AG09309 (cell line): Measurements from ENCODE around the gene MRPL43.
"Not testable (repeated sequence)": the region's sequence is repeated elsewhere in the genome, so short reads cannot be mapped to it uniquely, and the experiment has no call there.

ENCODE experiments used
- DNase-seq: peaks from one replicate; pipeline ENCODE4 v3.0.0-alpha.2; 2010; ENCODE audit warnings: low read depth
- H3K4me3 ChIP-seq: 2 replicates; pipeline ENCODE4 v1.5.1; 2011; ENCODE audit warnings: mild to moderate bottlenecking, low read depth, low read length, moderate library complexity; ENCODE audit not compliant: control insufficient read depth
- CTCF ChIP-seq: IDR thresholded peaks from 2 replicates; pipeline ENCODE4 v1.5.1; 2011; ENCODE audit warnings: mild to moderate bottlenecking, low read depth, low read length, inconsistent platforms; ENCODE audit not compliant: insufficient read depth, control insufficient read depth; ENCODE audit errors: missing control alignments

The MRPL43 gene

DNA sequence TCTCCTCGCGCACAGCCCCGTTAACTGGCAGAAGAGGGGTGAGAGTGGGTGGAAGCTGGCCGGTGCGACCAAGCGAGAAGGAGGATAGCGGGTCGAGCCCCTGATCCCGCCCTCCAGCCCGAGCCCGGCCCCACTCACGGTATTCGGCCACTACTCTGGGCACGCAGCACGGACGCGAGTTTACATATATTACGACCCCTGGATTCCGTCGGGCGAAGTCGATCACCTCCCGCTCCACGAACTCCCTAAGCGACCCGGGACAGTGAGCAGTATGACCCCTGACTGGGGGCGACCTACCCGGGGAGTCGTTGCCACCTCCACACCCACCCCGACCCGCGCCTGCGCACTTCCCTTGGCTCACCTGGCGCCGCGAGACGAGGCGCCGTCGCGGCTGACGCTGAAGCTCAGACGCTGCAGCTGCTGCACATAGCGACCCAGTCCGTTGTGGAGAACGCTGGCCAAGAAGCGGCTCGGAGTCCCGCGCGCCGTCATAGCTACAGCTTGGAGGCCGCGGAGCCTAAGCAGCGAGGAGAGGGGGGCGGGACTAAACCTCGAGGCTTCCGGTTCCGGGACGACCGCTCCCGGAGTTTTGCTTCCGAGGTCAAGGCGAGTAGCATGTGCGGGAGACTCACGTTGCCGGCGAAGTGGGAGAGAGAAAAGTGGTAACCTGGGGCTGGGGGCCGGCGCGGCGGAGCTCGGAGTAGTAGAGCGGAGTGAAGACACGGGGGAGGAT lies at the start of gene MRPL43, which contains the start of gene TWNK:
TSS of gene MRPL43 (minus strand) at position 546 of the 733 bp plus-strand sequence. CDS start at position 492, 54 bp downstream.
TSS of gene TWNK (plus strand) at position 592 of the 733 bp plus-strand sequence. CDS start 668 bp downstream, outside the sequence.
- TF ChIP-seq CTCF = no peak
- H3K4me3 ChIP-seq = peak within 1 kb of the TSS; percentile 88
- no peak for DNase-seq

GRCh38 chr10:101036726-101037125 lies 49.4 kb upstream of the MRPL43 start:
- H3K4me3 ChIP-seq = no peak overlapping the region
- TF ChIP-seq CTCF = no peak
- DNase-seq = no peak

- no peak for TF ChIP-seq CTCF
- H3K4me3 ChIP-seq = no peak overlapping the region
- DNase-seq = no peak
Measured at GRCh38 chr10:101035916-101036702, 48.8 kb upstream of the MRPL43 start.

GRCh38 chr10:101035314-101035713 lies 48.0 kb upstream of the MRPL43 start:
- no peak for TF ChIP-seq CTCF
- H3K4me3 ChIP-seq = no peak overlapping the region
- no peak for DNase-seq

- not testable (repeated sequence) for DNase-seq, H3K4me3 ChIP-seq
Measured at GRCh38 chr10:101034404-101034803, 47.1 kb upstream of the MRPL43 start.

DNA sequence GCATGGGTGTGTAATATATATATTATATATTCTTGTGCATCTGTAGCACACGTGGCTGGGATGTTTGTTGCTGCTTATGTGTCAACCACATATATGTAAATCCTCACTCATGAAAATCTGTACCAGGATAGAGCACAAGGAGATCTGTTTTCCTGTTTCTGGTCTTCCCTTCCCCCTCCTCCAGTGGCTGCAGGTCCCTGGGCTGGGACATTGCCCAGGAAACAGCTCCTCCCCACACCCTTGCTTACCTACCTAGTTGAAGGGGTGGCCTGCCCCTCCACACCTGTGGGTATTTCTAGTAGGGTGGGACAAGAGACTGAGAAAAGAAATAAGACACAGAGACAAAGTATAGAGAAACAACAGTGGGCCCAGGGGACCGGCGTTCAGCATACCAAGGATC lies 46.0 kb upstream of the MRPL43 start:
- H3K4me3 ChIP-seq = peak overlapping the region; percentile 79
- no peak for DNase-seq
- no peak for TF ChIP-seq CTCF
